Chondrocyte (in vitro differentiated cells): ENCODE measurements around the gene NASP. TPM values are rescaled to one million over a fixed set of nuclear protein-coding genes. Genes with fewer than 3 reads are reported as not detected.

ENCODE experiments used
- DNase-seq: peaks from one replicate; pipeline ENCODE4 v3.0.0; 2021; ENCODE audit warnings: mixed read lengths, low spot score
- H3K27ac Mint-ChIP-seq: one replicate; pipeline ENCODE4 v1.8.0; 2021; ENCODE audit warnings: mild to moderate bottlenecking, moderate library complexity, mixed read lengths; ENCODE audit not compliant: unreplicated experiment
- H3K27me3 Mint-ChIP-seq: 2 replicates; pipeline ENCODE4 v1.8.0; 2021; ENCODE audit warnings: low read depth, mixed read lengths
- H3K36me3 Mint-ChIP-seq: 2 replicates; pipeline ENCODE4 v1.8.0; 2021; ENCODE audit warnings: low read depth, mixed read lengths
- H3K4me1 Mint-ChIP-seq: 2 replicates; pipeline ENCODE4 v1.8.0; 2021; ENCODE audit warnings: low read depth, mild to moderate bottlenecking, mixed read lengths
- H3K4me3 Mint-ChIP-seq: one replicate; pipeline ENCODE4 v1.8.0; 2021; ENCODE audit warnings: mild to moderate bottlenecking, moderate library complexity, mixed read lengths; ENCODE audit not compliant: unreplicated experiment
- H3K9me3 Mint-ChIP-seq: 2 replicates; pipeline ENCODE4 v1.8.0; 2021; ENCODE audit warnings: low read depth, mixed read lengths
- CTCF ChIP-seq: fragments of 200-600 bp; sonication (generic); IDR thresholded peaks from 2 replicates; pipeline ENCODE4 v1.5.0; 2021; ENCODE audit warnings: antibody characterized with exemption, mild to moderate bottlenecking, moderate library complexity
- total RNA-seq: library from RNA; stranded (reverse); gene quantifications from 3 replicates; pipeline ENCODE4 v1.2.1, GENCODE V29; 2021

NASP gene
- total RNA-seq, 1 donor from 2014 or later: 42.3 TPM

GRCh38 chr1:45569962-45570581 is 13.8 kb upstream of the NASP start:
- DNase-seq: peak; percentile 41
- Mint-ChIP-seq H3K4me1 (no peaks in the 10 kb centered on the region), H3K27me3 (no peaks in the 10 kb centered on the region), H3K9me3 (no peaks in the 10 kb centered on the region), H3K4me3 (no peak overlapping the region), H3K36me3 (peaks cover 26% of the 10 kb centered on the region), H3K27ac (no peak overlapping the region)
- TF ChIP-seq CTCF: peak; percentile 97

- no peak for TF ChIP-seq CTCF
- no peaks in the 10 kb centered on the region for H3K27me3 Mint-ChIP-seq
- H3K4me3 Mint-ChIP-seq: no peak overlapping the region
- no peak overlapping the region for H3K27ac Mint-ChIP-seq
- H3K36me3 Mint-ChIP-seq: peaks cover 26% of the 10 kb centered on the region
- no peak for DNase-seq
- H3K4me1 Mint-ChIP-seq: peaks cover 1% of the 10 kb centered on the region
- no peaks in the 10 kb centered on the region for H3K9me3 Mint-ChIP-seq
These were observed 13.2 kb upstream of the NASP start for GRCh38 chr1:45570631-45571030.

- peak; percentile 22 for DNase-seq
- H3K9me3 Mint-ChIP-seq: no peaks in the 10 kb centered on the region
- TF ChIP-seq CTCF: no peak
- H3K4me1 Mint-ChIP-seq: peaks cover 2% of the 10 kb centered on the region
- H3K36me3 Mint-ChIP-seq: peaks cover 12% of the 10 kb centered on the region
- H3K27me3 Mint-ChIP-seq: no peaks in the 10 kb centered on the region
- H3K4me3 Mint-ChIP-seq: no peak overlapping the region
- H3K27ac Mint-ChIP-seq: no peak overlapping the region
These were observed 10.5 kb upstream of the NASP start for GRCh38 chr1:45573231-45573804.

GRCh38 chr1:45574105-45574626 is 9.7 kb upstream of the NASP start:
- Mint-ChIP-seq H3K4me3 (no peak overlapping the region), H3K36me3 (peaks cover 12% of the 10 kb centered on the region), H3K27ac (no peak overlapping the region), H3K9me3 (no peaks in the 10 kb centered on the region), H3K4me1 (peaks cover 2% of the 10 kb centered on the region), H3K27me3 (no peaks in the 10 kb centered on the region)
- DNase-seq: no peak
- TF ChIP-seq CTCF: no peak

GRCh38 chr1:45583264-45583665 is 576 bp upstream of the NASP start:
- H3K4me1 Mint-ChIP-seq: peaks cover 21% of the 10 kb centered on the region
- H3K27ac Mint-ChIP-seq: peak overlapping the region; percentile 98
- no peaks in the 10 kb centered on the region for H3K36me3 Mint-ChIP-seq
- no peak for TF ChIP-seq CTCF
- H3K27me3 Mint-ChIP-seq: no peaks in the 10 kb centered on the region
- H3K4me3 Mint-ChIP-seq: peak overlapping the region; percentile 91
- peak; percentile 95 for DNase-seq
- H3K9me3 Mint-ChIP-seq: no peaks in the 10 kb centered on the region
